OCI-LY1 (cell line): ENCODE measurements around the gene C10orf67.

ENCODE experiments used
- EZH2 ChIP-seq: fragments of 200-600 bp; sonication (generic), shearing (Covaris generic); IDR thresholded peaks from 2 replicates; pipeline ENCODE4 v1.8.0; 2017; ENCODE audit warnings: borderline replicate concordance, mixed run types, mild to moderate bottlenecking, antibody characterized with exemption, low read length, moderate library complexity, mixed read lengths
- TF ChIP-seq, protein P1 (sequence below): fragments of 200-600 bp; sonication (generic), shearing (Covaris generic); IDR thresholded peaks from 2 replicates; pipeline ENCODE4 v1.5.1; 2017; ENCODE audit warnings: mild to moderate bottlenecking, antibody characterized with exemption, low read length, moderate library complexity, mixed read lengths

DNA sequence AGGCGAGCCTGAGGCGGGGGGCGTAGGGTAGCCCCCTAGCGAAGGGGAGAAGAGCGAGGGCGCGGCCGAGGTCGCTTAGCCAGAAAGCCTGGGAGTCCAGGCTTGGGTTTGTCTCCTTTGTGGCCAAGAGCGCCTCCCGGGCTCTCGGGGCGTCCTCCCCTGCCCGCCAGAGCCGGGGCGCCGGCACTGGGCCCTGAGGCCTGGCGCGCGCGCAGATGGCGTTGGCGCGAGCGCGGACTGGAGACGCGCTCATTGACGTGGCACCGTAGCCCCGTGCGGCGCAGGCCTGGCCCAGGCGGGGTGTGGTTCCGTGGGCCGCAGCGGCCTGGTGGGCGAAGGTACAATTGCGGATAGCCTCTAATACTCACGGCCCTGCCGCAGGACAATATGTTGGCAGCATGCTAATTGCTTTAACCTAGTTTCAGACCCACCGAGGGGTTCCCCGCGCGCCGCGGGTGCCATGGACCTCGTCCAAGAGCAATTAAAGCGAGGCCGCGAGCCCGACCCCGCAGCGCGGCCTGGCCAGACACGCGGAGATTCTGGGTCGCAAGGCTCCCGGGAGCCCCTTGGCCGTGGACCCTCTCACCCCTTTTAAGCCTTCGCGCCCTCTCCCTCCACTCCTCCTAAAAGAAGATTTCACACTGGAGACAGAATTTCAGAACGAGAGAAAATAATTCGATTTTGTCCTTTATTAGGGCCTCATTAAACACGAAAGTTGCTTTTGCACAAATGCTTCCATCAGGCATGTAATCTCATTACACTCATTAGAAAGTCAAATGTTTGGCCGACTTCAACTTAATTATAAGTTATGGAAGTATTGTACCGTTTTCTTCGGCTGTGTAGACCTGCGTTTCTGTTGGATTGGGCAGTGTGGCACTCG is 149.4 kb downstream of the C10orf67 start:
- TF ChIP-seq, protein P1, sequence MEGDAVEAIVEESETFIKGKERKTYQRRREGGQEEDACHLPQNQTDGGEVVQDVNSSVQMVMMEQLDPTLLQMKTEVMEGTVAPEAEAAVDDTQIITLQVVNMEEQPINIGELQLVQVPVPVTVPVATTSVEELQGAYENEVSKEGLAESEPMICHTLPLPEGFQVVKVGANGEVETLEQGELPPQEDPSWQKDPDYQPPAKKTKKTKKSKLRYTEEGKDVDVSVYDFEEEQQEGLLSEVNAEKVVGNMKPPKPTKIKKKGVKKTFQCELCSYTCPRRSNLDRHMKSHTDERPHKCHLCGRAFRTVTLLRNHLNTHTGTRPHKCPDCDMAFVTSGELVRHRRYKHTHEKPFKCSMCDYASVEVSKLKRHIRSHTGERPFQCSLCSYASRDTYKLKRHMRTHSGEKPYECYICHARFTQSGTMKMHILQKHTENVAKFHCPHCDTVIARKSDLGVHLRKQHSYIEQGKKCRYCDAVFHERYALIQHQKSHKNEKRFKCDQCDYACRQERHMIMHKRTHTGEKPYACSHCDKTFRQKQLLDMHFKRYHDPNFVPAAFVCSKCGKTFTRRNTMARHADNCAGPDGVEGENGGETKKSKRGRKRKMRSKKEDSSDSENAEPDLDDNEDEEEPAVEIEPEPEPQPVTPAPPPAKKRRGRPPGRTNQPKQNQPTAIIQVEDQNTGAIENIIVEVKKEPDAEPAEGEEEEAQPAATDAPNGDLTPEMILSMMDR = no peak
- TF ChIP-seq EZH2 = no peak
